Measurements from ENCODE around the gene APIP.
"Not testable (repeated sequence)": the region's sequence is repeated elsewhere in the genome, so short reads cannot be mapped to it uniquely, and the experiment has no call there.

The APIP gene

GRCh38 chr11:34897171-34897870 is 18.9 kb downstream of the APIP start:
- no peaks in the 10 kb centered on the region for H3F3A ChIP-seq (ENCODE audit: insufficient read depth)
- TF ChIP-seq EZH2phosphoT487 (conservative IDR thresholded peaks at IDR 0.05; ENCODE audit: low read length) = no peak
- no peak for TF ChIP-seq CTCF (IDR thresholded peaks at IDR 0.05; ENCODE audit: insufficient read depth, low read length, poor library complexity, severe bottlenecking)
- H4K20me1 ChIP-seq (ENCODE audit: low read depth, low read length) = no peaks in the 10 kb centered on the region
- 0 out of 2 replicates have a peak, but pooled peaks cover 7% of the 10 kb centered on the region for H3K36me3 ChIP-seq (ENCODE audit: low read length)
- H3K9me2 ChIP-seq (replicated peaks; ENCODE audit: insufficient read depth, low read length) = no peaks in the 10 kb centered on the region
- no peak overlapping the region for H2AFZ ChIP-seq (ENCODE audit: low read depth, low read length, severe bottlenecking)
- peaks cover 38% of the 10 kb centered on the region; the same call in 1 of the 2 replicates for H3K9me3 ChIP-seq (ENCODE audit: insufficient read depth, low read length)
- H3K27me3 ChIP-seq (ENCODE audit: low read length) = no peaks in the 10 kb centered on the region
- peaks cover 46% of the 10 kb centered on the region for H3K79me2 ChIP-seq (ENCODE audit: insufficient read depth, low read length)
- no peak overlapping the region for H3K4me3 ChIP-seq (ENCODE audit: insufficient read depth, low read length, poor library complexity, severe bottlenecking)
- H3K9ac ChIP-seq (ENCODE audit: low read length) = no peak overlapping the region
- no peak overlapping the region for H3K4me2 ChIP-seq (ENCODE audit: low read depth, low read length, poor library complexity, severe bottlenecking)
- no peak overlapping the region for H3K27ac ChIP-seq (ENCODE audit: low read depth, low read length)

- H3K79me2 ChIP-seq (ENCODE audit: insufficient read depth, low read length) = peaks cover 41% of the 10 kb centered on the region
- H3F3A ChIP-seq (ENCODE audit: insufficient read depth); H2AFZ ChIP-seq (ENCODE audit: low read depth, low read length, severe bottlenecking); H3K27ac ChIP-seq (ENCODE audit: low read depth, low read length); H3K4me2 ChIP-seq (ENCODE audit: low read depth, low read length, poor library complexity, severe bottlenecking); H4K20me1 ChIP-seq (ENCODE audit: low read depth, low read length); H3K9me2 ChIP-seq (replicated peaks; ENCODE audit: insufficient read depth, low read length); H3K27me3 ChIP-seq (ENCODE audit: low read length); H3K9ac ChIP-seq (ENCODE audit: low read length); H3K36me3 ChIP-seq (ENCODE audit: low read length); H3K4me3 ChIP-seq (ENCODE audit: insufficient read depth, low read length, poor library complexity, severe bottlenecking): not testable (repeated sequence)
- peaks cover 32% of the 10 kb centered on the region; the same call in 1 of the 2 replicates for H3K9me3 ChIP-seq (ENCODE audit: insufficient read depth, low read length)
Measured at GRCh38 chr11:34896191-34896590, 20.0 kb downstream of the APIP start.

- Histone ChIP-seq H3K9me2 (replicated peaks; ENCODE audit: insufficient read depth, low read length) (no peaks in the 10 kb centered on the region), H2AFZ (ENCODE audit: low read depth, low read length, severe bottlenecking) (no peak overlapping the region), H3K9me3 (ENCODE audit: insufficient read depth, low read length) (peaks cover 8% of the 10 kb centered on the region; the same call in 1 of the 2 replicates)
Measured at GRCh38 chr11:34893416-34893815, 22.8 kb downstream of the APIP start.

More at GRCh38 chr11:34893416-34893815, 22.8 kb downstream of the APIP start:
- Histone ChIP-seq H3K79me2 (ENCODE audit: insufficient read depth, low read length) (peaks cover 28% of the 10 kb centered on the region), H3F3A (ENCODE audit: insufficient read depth) (no peaks in the 10 kb centered on the region), H3K27ac (ENCODE audit: low read depth, low read length) (no peak overlapping the region), H3K36me3 (ENCODE audit: low read length) (peaks cover 8% of the 10 kb centered on the region; the same call in 1 of the 2 replicates), H3K4me3 (ENCODE audit: insufficient read depth, low read length, poor library complexity, severe bottlenecking) (no peak overlapping the region), H3K9ac (ENCODE audit: low read length) (no peak overlapping the region), H4K20me1 (ENCODE audit: low read depth, low read length) (no peaks in the 10 kb centered on the region), H3K27me3 (ENCODE audit: low read length) (no peaks in the 10 kb centered on the region), H3K4me2 (ENCODE audit: low read depth, low read length, poor library complexity, severe bottlenecking) (no peak overlapping the region)
- TF ChIP-seq EZH2phosphoT487 (conservative IDR thresholded peaks at IDR 0.05; ENCODE audit: low read length) (no peak), CTCF (IDR thresholded peaks at IDR 0.05; ENCODE audit: insufficient read depth, low read length, poor library complexity, severe bottlenecking) (no peak)

Measured in SU-DHL-6 (cell line).